CD14-positive monocyte (primary cell): ENCODE results near the gene SH3RF3. TPM values are rescaled to one million over a fixed set of nuclear protein-coding genes. Genes with fewer than 3 reads are reported as not detected.

Experiments used
- DNase-seq, 3 donors: peaks; one replicate each; pipeline ENCODE4 v3.0.0-alpha.2; 2011 to 2022
- H2AFZ ChIP-seq: 2 replicates; pipeline ENCODE4 v1.6.0; 2012; ENCODE audit warnings: mild to moderate bottlenecking, low read depth, low read length, inconsistent platforms; ENCODE audit not compliant: insufficient read depth, poor library complexity, severe bottlenecking
- H3K27ac ChIP-seq, 2 donors: 1 replicate in 1 of 2; 2 replicates in 1 of 2; pipeline ENCODE4 v1.5.1; 2012 to 2013; ENCODE audit warnings: low read length in 2 of 2, control low read depth in 1 of 2, inconsistent platforms in 1 of 2, low read depth in 1 of 2, mild to moderate bottlenecking in 1 of 2
- H3K27me3 ChIP-seq, 2 donors: one replicate each; pipeline versions ENCODE4 v1.6.0 to v1.6.1; 2011 to 2013; ENCODE audit warnings: low read length in 2 of 2; ENCODE audit not compliant: control insufficient read depth in 2 of 2, insufficient read depth in 2 of 2
- H3K36me3 ChIP-seq, 2 donors: replicated peaks in 1 of 2; 1 replicate in 1 of 2; 2 replicates in 1 of 2; pipeline versions ENCODE4 v1.5.1 to v1.6.1; 2012 to 2013; ENCODE audit warnings: low read length in 2 of 2, control low read depth in 1 of 2, inconsistent platforms in 1 of 2, mild to moderate bottlenecking in 1 of 2; ENCODE audit not compliant: insufficient read depth in 2 of 2, control insufficient read depth in 1 of 2
- H3K4me1 ChIP-seq, 2 donors: 1 replicate in 1 of 2; 2 replicates in 1 of 2; pipeline versions ENCODE4 v1.5.1 to v1.6.1; 2012 to 2013; ENCODE audit warnings: low read length in 2 of 2, control low read depth in 1 of 2, inconsistent platforms in 1 of 2, mild to moderate bottlenecking in 1 of 2, moderate library complexity in 1 of 2; ENCODE audit not compliant: insufficient read depth in 2 of 2, control insufficient read depth in 1 of 2
- H3K4me2 ChIP-seq: replicated peaks from 2 replicates; pipeline ENCODE3; 2012; ENCODE audit warnings: low read length, moderate library complexity, mild to moderate bottlenecking; ENCODE audit not compliant: poor library complexity, severe bottlenecking; ENCODE audit errors: extremely low read depth
- H3K4me3 ChIP-seq, 3 experiments: fragments of 200-600 bp in 1 of 3; sonication (generic) in 1 of 3; replicated peaks in 1 of 3; 1 replicate in 2 of 3; 2 replicates in 1 of 3; pipeline ENCODE4 v1.5.1; 2011 to 2013; ENCODE audit warnings: low read length in 3 of 3, mild to moderate bottlenecking in 3 of 3, control low read depth in 2 of 3, low read depth in 2 of 3, inconsistent platforms in 1 of 3, moderate library complexity in 1 of 3
- H3K79me2 ChIP-seq: 2 replicates; pipeline ENCODE4 v1.6.0; 2012; ENCODE audit warnings: mild to moderate bottlenecking, control low read depth, inconsistent platforms, low read length, moderate library complexity; ENCODE audit not compliant: insufficient read depth
- H3K9ac ChIP-seq: 2 replicates; pipeline ENCODE4 v1.6.0; 2017; ENCODE audit warnings: low read length, mild to moderate bottlenecking; ENCODE audit not compliant: insufficient read depth, poor library complexity, severe bottlenecking
- H3K9me3 ChIP-seq, 2 donors: replicated peaks in 1 of 2; 1 replicate in 1 of 2; 2 replicates in 1 of 2; pipeline versions ENCODE4 v1.5.1 to v1.6.1; 2012 to 2013; ENCODE audit warnings: low read length in 2 of 2, control low read depth in 1 of 2; ENCODE audit not compliant: control insufficient read depth in 1 of 2, insufficient read depth in 1 of 2
- H4K20me1 ChIP-seq: 2 replicates; pipeline ENCODE4 v1.6.0; 2012; ENCODE audit warnings: mild to moderate bottlenecking, low read length, control low read depth, moderate library complexity; ENCODE audit not compliant: insufficient read depth
- H3K27ac Mint-ChIP-seq, 7 donors: one replicate each; pipeline ENCODE4 v1.8.0; 2020; ENCODE audit warnings: mild to moderate bottlenecking in 7 of 7, mixed read lengths in 7 of 7, moderate library complexity in 6 of 7, inconsistent platforms in 2 of 7
- H3K27me3 Mint-ChIP-seq, 3 donors: one replicate each; pipeline ENCODE4 v1.8.0; 2021 to 2022; ENCODE audit warnings: low read depth in 3 of 3, mild to moderate bottlenecking in 3 of 3, mixed read lengths in 3 of 3, moderate library complexity in 3 of 3, inconsistent platforms in 1 of 3
- H3K36me3 Mint-ChIP-seq, 2 donors: one replicate each; pipeline ENCODE4 v1.8.0; 2020; ENCODE audit warnings: mixed read lengths in 2 of 2, inconsistent platforms in 1 of 2, mild to moderate bottlenecking in 1 of 2
- H3K4me1 Mint-ChIP-seq: one replicate; pipeline ENCODE4 v1.8.0; 2020; ENCODE audit warnings: mild to moderate bottlenecking, mixed read lengths
- H3K4me3 Mint-ChIP-seq, 2 donors: one replicate each; pipeline ENCODE4 v1.8.0; 2020; ENCODE audit warnings: mild to moderate bottlenecking in 2 of 2, mixed read lengths in 2 of 2, moderate library complexity in 1 of 2
- H3K9me3 Mint-ChIP-seq, 7 donors: one replicate each; pipeline ENCODE4 v1.8.0; 2020 to 2022; ENCODE audit warnings: mixed read lengths in 7 of 7, mild to moderate bottlenecking in 6 of 7, moderate library complexity in 6 of 7, inconsistent platforms in 2 of 7
- CTCF ChIP-seq: fragments of 200-600 bp; IDR thresholded peaks from one replicate; pipeline ENCODE4 v1.8.0; 2022; ENCODE audit warnings: antibody characterized with exemption, mild to moderate bottlenecking
- WGBS: methylation state at CpG from one replicate; pipeline ENCODE4 v1.1.5; 2013; ENCODE audit warnings: missing lambda C conversion rate; ENCODE audit not compliant: insufficient coverage; 5-methylcytosine and 5-hydroxymethylcytosine counted together
- intact Hi-C, 2 donors: fragments of 100-400 bp; cut with micrococcal nuclease; formaldehyde crosslinking; loops; one replicate each; pipeline versions ENCODE4 v1.15.0 to v1.15.1; 2023
- polyA plus RNA-seq, 3 donors: library from polyadenylated mRNA; depleted of rRNA in 1 of 3; unstranded in 2 of 3; stranded (reverse) in 1 of 3; fragments of 300-500 nt in 2 of 3; fragments of >200 nt in 1 of 3; fragmentation: Illumina TruSeq in 2 of 3; gene quantifications; 1 replicate in 2 of 3; 2 replicates in 1 of 3; pipeline ENCODE4 v1.2.3, GENCODE V29; 2012 to 2021

SH3RF3 gene
- polyA plus RNA-seq, 3 donors = 0.25 to 0.75 (median 0.34) TPM

- Histone ChIP-seq H3K79me2 (no peaks in the 10 kb centered on the region), H3K36me3 (no peaks in the 10 kb centered on the region), H4K20me1 (no peaks in the 10 kb centered on the region), H3K27ac (no peak overlapping the region), H3K4me1 (peaks cover 11 to 12% of the 10 kb centered on the region in 2 donors), H3K4me2 (no peak overlapping the region), H3K9me3 (no peaks in the 10 kb centered on the region), H3K27me3 (peaks cover 0 to 10% of the 10 kb centered on the region in 2 donors), H3K9ac (no peak overlapping the region), H3K4me3 (no peak overlapping the region), H2AFZ (no peak overlapping the region)
- WGBS = 100% methylated on average over 1 of the region's 6 CpGs
- no peak for TF ChIP-seq CTCF
- H3K36me3 Mint-ChIP-seq = no peaks in the 10 kb centered on the region
- H3K27me3 Mint-ChIP-seq = peaks cover 20 to 26% (median 25%) of the 10 kb centered on the region in 3 donors
- H3K4me3 Mint-ChIP-seq = no peak overlapping the region
- no peak for DNase-seq
- no peak overlapping the region for H3K27ac Mint-ChIP-seq
- H3K4me1 Mint-ChIP-seq = peaks cover 13% of the 10 kb centered on the region
- peaks cover 0 to 3% (median 0%) of the 10 kb centered on the region in 7 donors for H3K9me3 Mint-ChIP-seq
- intact Hi-C loops = loop anchor here in 1 of 2 donors (10.0 kb wide), 1 partner anchor 215 kb away; the partner anchor contains the start of gene SH3RF3
Measured at GRCh38 chr2:109339519-109339966, 210.5 kb downstream of the SH3RF3 start.

GRCh38 chr2:109340381-109340780, 211.4 kb downstream of the SH3RF3 start:
- Mint-ChIP-seq H3K4me3 (no peak overlapping the region), H3K27ac (no peak overlapping the region), H3K27me3 (peaks cover 14 to 22% (median 19%) of the 10 kb centered on the region in 3 donors), H3K36me3 (no peaks in the 10 kb centered on the region), H3K9me3 (peaks cover 0 to 3% (median 0%) of the 10 kb centered on the region in 7 donors), H3K4me1 (peaks cover 10% of the 10 kb centered on the region)
- WGBS = 100% methylated on average over 3 of the region's 4 CpGs
- Histone ChIP-seq H2AFZ (no peak overlapping the region), H3K9ac (no peak overlapping the region), H3K4me2 (no peak overlapping the region), H3K9me3 (no peaks in the 10 kb centered on the region), H3K79me2 (no peaks in the 10 kb centered on the region), H3K36me3 (no peaks in the 10 kb centered on the region), H4K20me1 (no peaks in the 10 kb centered on the region), H3K27ac (no peak overlapping the region), H3K4me1 (peaks cover 7 to 8% of the 10 kb centered on the region in 2 donors), H3K27me3 (peaks cover 0 to 8% of the 10 kb centered on the region in 2 donors), H3K4me3 (no peak overlapping the region)
- no peak for TF ChIP-seq CTCF
- no peak for DNase-seq
- intact Hi-C loops = no loop called here
